Uterus (tissue), 2 donors: Measurements from ENCODE around the gene CRELD2.

Experiments
- POLR2A ChIP-seq, 2 donors: fragments of 450-650 bp; IDR thresholded peaks; one replicate each; pipeline ENCODE4 v1.6.1; 2016; ENCODE audit warnings: antibody characterized with exemption in 2 of 2, mild to moderate bottlenecking in 1 of 2, moderate library complexity in 1 of 2
- TF ChIP-seq, protein P1 (sequence below), 4 experiments: fragments of 200-600 bp in 2 of 4; fragments of 450-650 bp in 2 of 4; sonication (generic) in 2 of 4; IDR thresholded peaks; one replicate each; pipeline ENCODE4 v1.5.1; 2016 to 2019; ENCODE audit warnings: antibody characterized with exemption in 4 of 4, mild to moderate bottlenecking in 2 of 4, moderate library complexity in 1 of 4

DNA sequence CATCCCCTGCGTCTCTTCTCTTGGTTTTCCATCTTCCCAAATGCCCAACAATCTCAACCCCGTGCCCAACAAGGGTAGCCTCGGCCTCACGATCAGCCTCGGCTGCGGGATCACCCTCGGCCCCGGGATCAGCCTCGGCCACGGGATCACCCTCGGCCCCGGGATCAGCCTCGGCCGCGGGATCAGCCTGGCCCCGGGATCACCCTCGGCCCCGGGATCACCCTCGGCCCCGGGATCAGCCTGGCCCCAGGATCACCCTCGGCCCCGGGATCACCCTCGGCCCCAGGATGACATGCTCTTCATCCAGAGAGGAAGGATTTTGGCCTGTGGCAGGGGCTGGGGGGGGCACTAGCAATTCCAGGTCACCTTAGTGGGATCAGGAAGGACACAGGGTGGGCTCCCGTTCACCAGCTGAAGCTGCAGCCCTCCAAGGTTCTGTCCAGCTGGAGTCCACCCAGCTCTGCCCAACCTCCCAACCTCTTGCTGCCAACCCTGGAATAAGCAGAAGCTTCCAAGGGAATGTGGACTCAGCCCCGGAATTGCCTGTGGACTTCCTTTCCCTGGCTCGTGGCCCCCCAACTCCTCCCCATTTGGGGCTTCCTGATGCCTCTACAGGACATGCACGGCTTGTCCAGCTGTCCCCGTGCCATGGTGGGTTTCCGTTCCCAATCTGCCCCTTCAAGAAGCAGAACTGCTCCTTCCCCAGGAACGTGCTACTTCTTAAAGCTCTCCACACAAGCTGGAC lies 6.4 kb upstream of the CRELD2 start:
- no peak for TF ChIP-seq POLR2A (IDR thresholded peaks at IDR 0.05)
- TF ChIP-seq, protein P1, sequence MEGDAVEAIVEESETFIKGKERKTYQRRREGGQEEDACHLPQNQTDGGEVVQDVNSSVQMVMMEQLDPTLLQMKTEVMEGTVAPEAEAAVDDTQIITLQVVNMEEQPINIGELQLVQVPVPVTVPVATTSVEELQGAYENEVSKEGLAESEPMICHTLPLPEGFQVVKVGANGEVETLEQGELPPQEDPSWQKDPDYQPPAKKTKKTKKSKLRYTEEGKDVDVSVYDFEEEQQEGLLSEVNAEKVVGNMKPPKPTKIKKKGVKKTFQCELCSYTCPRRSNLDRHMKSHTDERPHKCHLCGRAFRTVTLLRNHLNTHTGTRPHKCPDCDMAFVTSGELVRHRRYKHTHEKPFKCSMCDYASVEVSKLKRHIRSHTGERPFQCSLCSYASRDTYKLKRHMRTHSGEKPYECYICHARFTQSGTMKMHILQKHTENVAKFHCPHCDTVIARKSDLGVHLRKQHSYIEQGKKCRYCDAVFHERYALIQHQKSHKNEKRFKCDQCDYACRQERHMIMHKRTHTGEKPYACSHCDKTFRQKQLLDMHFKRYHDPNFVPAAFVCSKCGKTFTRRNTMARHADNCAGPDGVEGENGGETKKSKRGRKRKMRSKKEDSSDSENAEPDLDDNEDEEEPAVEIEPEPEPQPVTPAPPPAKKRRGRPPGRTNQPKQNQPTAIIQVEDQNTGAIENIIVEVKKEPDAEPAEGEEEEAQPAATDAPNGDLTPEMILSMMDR (IDR thresholded peaks at IDR 0.05), result no peak
